Body of pancreas (tissue), 4 donors: ENCODE data around the gene TUBGCP2. TPM values are rescaled to one million over a fixed set of nuclear protein-coding genes. Genes with fewer than 3 reads are reported as not detected.

Experiments used
- ATAC-seq: fragments of 150-250 bp; one replicate; pipeline ENCODE4 v1.9.1; 2016
- DNase-seq, 4 donors: peaks; one replicate each; pipeline ENCODE4 v3.0.0-alpha.2; 2019
- H3K27ac ChIP-seq, 4 donors: fragments of 200-600 bp; sonication (generic); 1 replicate in 3 of 4; 2 replicates in 1 of 4; pipeline versions ENCODE4 v1.5.1 to v1.6.1; 2016 to 2019; ENCODE audit warnings: mild to moderate bottlenecking in 1 of 4, mixed read lengths in 1 of 4, moderate library complexity in 1 of 4
- H3K27me3 ChIP-seq, 2 donors: fragments of 200-600 bp; sonication (generic); one replicate each; pipeline ENCODE4 v1.6.0; 2016; ENCODE audit warnings: mild to moderate bottlenecking in 1 of 2
- H3K36me3 ChIP-seq, 2 donors: fragments of 200-600 bp; sonication (generic); replicated peaks in 1 of 2; 2 replicates each; pipeline ENCODE4 v1.5.1; 2016; ENCODE audit warnings: low read depth in 2 of 2; ENCODE audit not compliant: insufficient read depth in 1 of 2
- H3K4me1 ChIP-seq: fragments of 200-600 bp; sonication (generic); one replicate; pipeline ENCODE4 v1.6.0; 2016
- H3K4me3 ChIP-seq, 2 donors: fragments of 200-600 bp; sonication (generic); 1 replicate in 1 of 2; 2 replicates in 1 of 2; pipeline ENCODE4 v1.5.1; 2016 to 2019
- H3K9me3 ChIP-seq, 3 donors: fragments of 200-600 bp; sonication (generic); 1 replicate in 2 of 3; 2 replicates in 1 of 3; pipeline ENCODE4 v1.5.1; 2016
- POLR2A ChIP-seq, 3 donors: fragments of 450-650 bp; IDR thresholded peaks; one replicate each; pipeline ENCODE4 v1.6.1; 2016; ENCODE audit warnings: antibody characterized with exemption in 3 of 3, mild to moderate bottlenecking in 2 of 3
- WGBS, 2 donors: methylation state at CpG; one replicate each; pipeline ENCODE4 v1.1.5; 2017; 5-methylcytosine and 5-hydroxymethylcytosine counted together
- intact Hi-C: fragments of 100-400 bp; cut with DNase I; formaldehyde crosslinking; loops from one replicate; pipeline ENCODE4 v1.15.1; 2023
- total RNA-seq, 2 donors: library from RNA; depleted of rRNA; stranded (reverse); fragments of >200 nt; gene quantifications; one replicate each; pipeline ENCODE4 v1.1.0, GENCODE V29; 2016
- TF ChIP-seq, protein P1 (sequence below), 7 experiments: fragments of 450-650 bp in 4 of 7; fragments of 200-600 bp in 3 of 7; sonication (generic) in 3 of 7; IDR thresholded peaks; one replicate each; pipeline ENCODE4 v1.5.1; 2016 to 2019; ENCODE audit warnings: antibody characterized with exemption in 7 of 7

Gene TUBGCP2
- total RNA-seq, 2 donors from 2014 or later: 32.2 to 36.6 TPM

DNA sequence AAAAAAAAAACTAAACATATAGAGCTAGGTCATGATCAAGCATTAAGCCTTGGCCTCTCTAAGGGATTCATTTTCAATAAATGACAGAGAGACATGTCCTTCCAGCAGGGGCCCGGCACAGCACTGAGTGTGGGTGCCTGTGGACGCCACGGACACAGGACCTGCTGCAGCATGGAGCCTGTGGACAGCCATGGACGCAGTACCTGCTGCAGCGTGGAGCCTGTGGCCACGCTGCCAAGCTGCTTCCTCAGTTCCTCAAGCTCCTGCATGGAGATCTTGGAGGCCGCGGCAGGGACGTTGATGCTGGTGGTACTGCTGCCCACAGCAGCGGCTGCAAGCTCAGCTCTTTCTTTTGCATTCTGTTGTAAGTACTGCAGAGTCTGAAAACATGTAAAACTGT, 9.4 kb downstream of the TUBGCP2 start:
- Histone ChIP-seq H3K4me3 (no peak overlapping the region), H3K36me3 (peaks cover 6 to 55% of the 10 kb centered on the region in 2 donors), H3K27ac (no peak overlapping the region), H3K27me3 (no peaks in the 10 kb centered on the region), H3K4me1 (no peaks in the 10 kb centered on the region), H3K9me3 (no peaks in the 10 kb centered on the region)
- ATAC-seq (no peak), DNase-seq (no peak)
- 83 to 100% methylated on average over 3 to 10 of the region's 10 CpGs for WGBS, 2 donors
- intact Hi-C loops: no loop called here
- TF ChIP-seq POLR2A (IDR thresholded peaks at IDR 0.05): no peak
- TF ChIP-seq, protein P1, sequence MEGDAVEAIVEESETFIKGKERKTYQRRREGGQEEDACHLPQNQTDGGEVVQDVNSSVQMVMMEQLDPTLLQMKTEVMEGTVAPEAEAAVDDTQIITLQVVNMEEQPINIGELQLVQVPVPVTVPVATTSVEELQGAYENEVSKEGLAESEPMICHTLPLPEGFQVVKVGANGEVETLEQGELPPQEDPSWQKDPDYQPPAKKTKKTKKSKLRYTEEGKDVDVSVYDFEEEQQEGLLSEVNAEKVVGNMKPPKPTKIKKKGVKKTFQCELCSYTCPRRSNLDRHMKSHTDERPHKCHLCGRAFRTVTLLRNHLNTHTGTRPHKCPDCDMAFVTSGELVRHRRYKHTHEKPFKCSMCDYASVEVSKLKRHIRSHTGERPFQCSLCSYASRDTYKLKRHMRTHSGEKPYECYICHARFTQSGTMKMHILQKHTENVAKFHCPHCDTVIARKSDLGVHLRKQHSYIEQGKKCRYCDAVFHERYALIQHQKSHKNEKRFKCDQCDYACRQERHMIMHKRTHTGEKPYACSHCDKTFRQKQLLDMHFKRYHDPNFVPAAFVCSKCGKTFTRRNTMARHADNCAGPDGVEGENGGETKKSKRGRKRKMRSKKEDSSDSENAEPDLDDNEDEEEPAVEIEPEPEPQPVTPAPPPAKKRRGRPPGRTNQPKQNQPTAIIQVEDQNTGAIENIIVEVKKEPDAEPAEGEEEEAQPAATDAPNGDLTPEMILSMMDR (IDR thresholded peaks at IDR 0.05): no peak

DNA sequence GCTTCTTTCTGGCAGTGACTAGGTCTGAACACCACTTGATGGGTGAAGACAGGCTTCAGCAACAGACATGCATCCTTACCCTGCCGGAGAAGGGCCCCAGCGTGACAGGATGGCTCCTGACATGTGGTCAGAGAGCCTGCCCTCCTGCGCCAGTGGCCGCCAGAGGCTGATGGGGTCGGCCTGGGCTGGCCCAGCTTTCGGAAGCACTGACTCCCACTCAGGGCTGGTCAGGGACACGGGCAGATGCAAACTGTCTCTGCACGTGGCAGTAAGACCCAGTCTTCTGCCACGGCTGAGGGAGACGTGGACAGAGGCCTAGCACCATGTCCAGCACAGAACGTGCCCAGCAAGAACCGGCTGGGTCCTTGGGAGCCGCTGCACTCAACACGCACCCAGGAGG, 10.2 kb downstream of the TUBGCP2 start:
- intact Hi-C loops: no loop called here
- Histone ChIP-seq H3K4me3 (no peak overlapping the region), H3K4me1 (no peaks in the 10 kb centered on the region), H3K9me3 (no peaks in the 10 kb centered on the region), H3K27ac (no peak overlapping the region), H3K36me3 (peaks cover 6 to 56% of the 10 kb centered on the region in 2 donors), H3K27me3 (no peaks in the 10 kb centered on the region)
- 90 to 98% methylated on average over 6 to 14 of the region's 14 CpGs for WGBS, 2 donors
- no peak for TF ChIP-seq POLR2A (IDR thresholded peaks at IDR 0.05)
- TF ChIP-seq, protein P1 (IDR thresholded peaks at IDR 0.05): no peak
- no peak for ATAC-seq
- DNase-seq: no peak

DNA sequence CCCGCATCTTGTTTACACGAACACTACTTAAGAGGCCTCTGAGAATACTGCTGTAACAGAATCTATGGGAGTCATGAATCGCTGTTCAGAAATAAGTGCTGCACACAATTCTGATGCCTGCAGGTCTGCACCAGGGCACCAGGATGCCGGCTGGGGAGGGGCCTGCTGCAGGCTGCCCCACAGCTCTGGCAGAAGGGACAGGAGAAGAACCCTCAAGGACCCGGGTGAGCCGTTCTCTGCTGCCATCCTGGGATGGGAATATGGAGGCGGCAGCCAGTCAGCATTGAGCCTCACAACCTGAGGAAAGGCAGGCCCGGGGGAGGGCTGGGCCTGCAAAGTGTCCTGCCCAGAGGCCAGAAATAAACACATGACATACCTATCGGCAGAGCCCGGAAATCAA, 11.2 kb downstream of the TUBGCP2 start:
- H3K4me3 ChIP-seq: no peak overlapping the region
- TF ChIP-seq, protein P1 (IDR thresholded peaks at IDR 0.05): no peak
- no peak for TF ChIP-seq POLR2A (IDR thresholded peaks at IDR 0.05)
- no peaks in the 10 kb centered on the region for H3K4me1 ChIP-seq
- no peak overlapping the region for H3K27ac ChIP-seq
- intact Hi-C loops: no loop called here
- no peaks in the 10 kb centered on the region for H3K27me3 ChIP-seq
- H3K36me3 ChIP-seq: peaks cover 6 to 65% of the 10 kb centered on the region in 2 donors
- DNase-seq (no peak), ATAC-seq (no peak)
- WGBS, 2 donors: 85 to 94% methylated on average over 4 to 10 of the region's 10 CpGs
- H3K9me3 ChIP-seq: no peaks in the 10 kb centered on the region

DNA sequence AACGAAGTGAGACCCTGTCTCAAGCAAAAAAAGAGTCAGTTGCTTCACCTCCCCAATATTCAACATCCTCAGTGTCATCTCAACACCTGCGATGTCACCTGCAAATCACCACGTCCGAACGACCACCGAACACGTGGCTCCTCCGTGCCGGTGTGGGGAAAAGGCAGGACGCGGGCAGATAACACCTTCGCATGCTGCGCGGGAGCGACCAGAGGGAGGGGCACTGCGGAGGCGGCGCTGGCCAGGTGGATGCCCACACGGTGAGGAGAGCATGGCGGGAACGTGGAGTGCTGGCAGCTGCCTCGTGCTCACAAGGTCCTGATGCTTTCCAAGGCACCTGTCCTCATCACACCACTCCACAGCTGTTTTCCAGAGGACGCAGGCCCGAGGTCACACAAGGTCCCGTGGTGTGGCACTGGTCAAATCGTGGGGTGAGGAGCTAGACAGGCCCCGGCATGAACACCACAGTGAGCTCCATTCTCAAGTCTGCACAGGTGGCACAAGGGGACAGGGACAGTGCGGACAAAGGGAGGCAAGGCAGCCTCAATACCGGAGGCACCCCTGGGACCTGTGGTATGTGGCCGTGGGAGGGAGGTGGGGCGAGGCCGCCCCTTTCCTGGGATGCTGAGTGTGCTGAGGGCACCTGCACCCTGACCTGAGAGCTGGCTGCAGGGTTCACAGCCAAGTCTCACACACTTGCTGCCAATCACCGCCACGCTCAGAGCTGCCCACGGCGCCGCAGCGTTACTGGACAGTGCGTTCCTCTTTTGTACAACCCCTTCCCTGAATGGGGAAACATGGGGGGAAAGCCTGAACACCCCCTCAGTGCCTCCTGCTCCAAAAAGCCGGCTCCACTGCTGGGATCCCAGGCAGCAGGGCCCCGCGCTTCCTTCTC, 13.0 kb downstream of the TUBGCP2 start:
- no peak overlapping the region for H3K27ac ChIP-seq
- TF ChIP-seq, protein P1 (IDR thresholded peaks at IDR 0.05): no peak
- no peak for TF ChIP-seq POLR2A (IDR thresholded peaks at IDR 0.05)

More for the DNA sequence above, 13.0 kb downstream of the TUBGCP2 start:
- no peaks in the 10 kb centered on the region for H3K27me3 ChIP-seq
- peaks cover under 1 to 62% of the 10 kb centered on the region in 2 donors for H3K36me3 ChIP-seq
- H3K4me1 ChIP-seq: no peaks in the 10 kb centered on the region
- DNase-seq: no peak
- no peak overlapping the region for H3K4me3 ChIP-seq
- WGBS, 2 donors: 90 to 94% methylated on average over 37 to 41 of the region's 42 CpGs
- no peak for ATAC-seq
- intact Hi-C loops: no loop called here
- H3K9me3 ChIP-seq: no peaks in the 10 kb centered on the region
